HG02610 (cell line): ENCODE measurements around the gene ANKRD29.

Source experiments
- ATAC-seq: cut with Tn5 transposase; IDR thresholded peaks from one replicate; pipeline ENCODE4 v1.9.1; 2021; ENCODE audit warnings: mild to moderate bottlenecking, moderate library complexity; ENCODE audit not compliant: unreplicated experiment

Gene ANKRD29, protein sequence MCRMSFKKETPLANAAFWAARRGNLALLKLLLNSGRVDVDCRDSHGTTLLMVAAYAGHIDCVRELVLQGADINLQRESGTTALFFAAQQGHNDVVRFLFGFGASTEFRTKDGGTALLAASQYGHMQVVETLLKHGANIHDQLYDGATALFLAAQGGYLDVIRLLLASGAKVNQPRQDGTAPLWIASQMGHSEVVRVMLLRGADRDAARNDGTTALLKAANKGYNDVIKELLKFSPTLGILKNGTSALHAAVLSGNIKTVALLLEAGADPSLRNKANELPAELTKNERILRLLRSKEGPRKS

DNA sequence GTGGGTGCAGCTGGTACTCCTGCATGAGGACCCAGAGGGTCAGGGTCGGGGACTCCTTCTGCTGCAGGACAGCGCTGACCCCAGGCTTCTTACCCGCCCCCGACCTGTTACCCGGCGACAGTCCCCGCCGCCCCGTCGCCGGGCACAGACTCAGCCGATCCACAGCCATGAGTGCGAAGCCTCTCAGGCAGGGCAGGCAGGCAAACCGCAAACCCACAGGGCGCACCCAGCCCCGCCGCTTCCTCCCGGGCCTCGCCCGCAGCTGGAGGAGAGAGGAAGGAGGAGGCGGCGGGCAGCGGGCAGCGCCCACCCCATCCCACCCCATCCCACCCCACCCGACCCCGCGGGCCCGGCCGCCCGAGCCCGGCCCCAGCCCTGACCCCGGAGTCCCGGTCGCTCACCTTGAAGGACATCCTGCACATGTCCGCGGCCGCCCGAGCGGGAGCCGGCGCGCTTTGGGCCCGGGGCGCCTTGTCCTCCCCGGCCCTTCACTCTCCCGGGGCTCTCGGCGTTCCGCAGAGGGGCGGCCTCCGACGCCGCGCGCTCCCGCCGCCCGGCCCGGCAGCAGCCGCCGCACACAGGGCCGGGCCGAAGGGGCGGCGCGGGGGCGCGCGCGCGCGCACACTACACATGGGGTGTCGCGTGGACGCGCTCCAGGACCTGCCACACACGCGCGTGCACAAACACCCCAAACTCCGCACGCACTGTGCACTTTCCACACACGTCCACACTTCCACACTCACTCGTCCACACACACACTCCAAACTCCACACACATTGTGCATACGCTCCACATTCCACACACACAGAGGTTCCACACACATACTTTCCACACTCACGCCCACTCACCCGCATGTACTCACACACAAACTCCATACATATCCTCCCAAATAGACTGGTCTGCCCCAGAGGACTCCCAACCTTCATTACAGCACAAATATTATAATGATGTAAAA is at the start of gene ANKRD29:
ANKRD29 (minus strand) TSS at position 603 of the 955 bp plus-strand sequence; CDS start at position 422, 181 bp downstream.
- ATAC-seq = no peak

DNA sequence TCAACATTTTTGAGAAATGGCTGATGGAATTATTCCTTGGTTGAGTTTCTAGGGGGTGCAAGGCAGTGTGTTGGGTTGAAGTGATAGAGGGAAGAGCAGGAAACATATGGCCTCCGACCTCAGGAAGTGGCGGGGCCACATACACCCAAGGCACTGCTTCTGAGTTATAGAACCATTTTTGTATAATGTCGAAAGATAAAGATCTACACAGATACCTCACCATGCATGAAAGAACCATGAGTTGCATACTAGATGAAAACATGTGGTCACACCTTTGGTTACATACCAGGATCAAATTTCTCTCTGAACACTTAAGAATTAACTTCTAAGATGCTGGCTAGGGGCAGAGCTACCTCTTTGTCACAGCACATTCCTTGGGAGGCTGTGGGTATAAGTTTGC is 49.7 kb upstream of the ANKRD29 start:
- no peak for ATAC-seq

DNA sequence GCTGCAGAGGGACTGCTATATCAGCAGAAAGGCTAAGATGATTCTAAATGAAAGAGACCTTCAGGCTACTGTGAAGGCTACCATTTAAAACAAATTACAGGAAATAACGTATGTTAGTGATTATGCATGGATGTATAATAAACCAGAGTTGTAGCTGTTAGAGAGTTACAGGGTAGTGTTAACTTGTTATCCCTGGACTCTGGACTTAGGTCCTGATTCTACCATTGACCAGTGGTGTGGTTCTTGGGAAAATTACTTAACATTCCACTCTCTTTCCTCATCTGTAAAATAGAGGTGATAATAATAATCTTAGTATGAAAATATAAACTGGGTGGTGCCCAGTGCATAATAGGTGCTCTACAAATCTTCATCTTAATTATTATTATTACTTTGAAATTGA is 48.7 kb upstream of the ANKRD29 start:
- ATAC-seq = no peak

DNA sequence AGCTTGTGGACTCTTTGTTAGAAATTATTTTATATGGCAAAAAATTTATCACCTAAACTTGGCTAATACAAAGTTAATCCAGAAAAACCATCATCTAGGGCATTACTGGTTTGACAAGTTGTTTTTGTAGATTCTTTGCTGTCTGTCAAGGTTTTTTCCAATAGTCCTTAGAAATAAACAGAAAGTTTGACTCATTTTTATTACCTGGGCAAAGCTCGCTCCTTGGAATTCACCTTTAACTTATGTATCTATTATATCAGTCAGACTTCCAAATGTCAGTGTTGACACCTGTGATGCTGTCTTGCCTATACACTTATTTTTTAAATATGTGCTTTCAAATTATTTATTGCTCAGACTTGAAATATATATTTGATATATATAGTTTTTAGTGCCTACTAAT is 48.2 kb upstream of the ANKRD29 start:
- no peak for ATAC-seq

DNA sequence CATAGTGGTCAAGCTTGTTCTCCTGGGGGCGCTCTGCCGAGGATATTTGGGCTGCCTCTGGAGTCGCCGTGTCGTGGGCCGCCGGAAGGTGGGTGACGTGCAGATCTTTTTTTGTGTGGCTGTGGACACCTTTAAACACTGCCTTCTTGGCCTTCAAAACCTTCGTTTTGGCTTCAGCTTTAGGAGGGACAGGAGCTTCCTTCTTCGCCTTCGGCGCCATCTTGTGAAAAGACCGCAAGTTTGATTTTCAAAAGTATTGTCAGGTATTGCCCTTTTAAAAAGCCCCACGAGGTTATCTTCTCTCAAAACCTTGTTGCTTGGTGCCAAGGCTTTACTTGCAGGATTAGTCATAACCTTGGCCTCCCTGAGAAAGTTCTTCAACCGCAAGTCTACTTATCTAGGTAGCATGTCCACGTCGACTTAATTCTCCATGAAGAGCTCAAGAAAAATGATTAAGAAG is 47.4 kb upstream of the ANKRD29 start:
- ATAC-seq = no peak

DNA sequence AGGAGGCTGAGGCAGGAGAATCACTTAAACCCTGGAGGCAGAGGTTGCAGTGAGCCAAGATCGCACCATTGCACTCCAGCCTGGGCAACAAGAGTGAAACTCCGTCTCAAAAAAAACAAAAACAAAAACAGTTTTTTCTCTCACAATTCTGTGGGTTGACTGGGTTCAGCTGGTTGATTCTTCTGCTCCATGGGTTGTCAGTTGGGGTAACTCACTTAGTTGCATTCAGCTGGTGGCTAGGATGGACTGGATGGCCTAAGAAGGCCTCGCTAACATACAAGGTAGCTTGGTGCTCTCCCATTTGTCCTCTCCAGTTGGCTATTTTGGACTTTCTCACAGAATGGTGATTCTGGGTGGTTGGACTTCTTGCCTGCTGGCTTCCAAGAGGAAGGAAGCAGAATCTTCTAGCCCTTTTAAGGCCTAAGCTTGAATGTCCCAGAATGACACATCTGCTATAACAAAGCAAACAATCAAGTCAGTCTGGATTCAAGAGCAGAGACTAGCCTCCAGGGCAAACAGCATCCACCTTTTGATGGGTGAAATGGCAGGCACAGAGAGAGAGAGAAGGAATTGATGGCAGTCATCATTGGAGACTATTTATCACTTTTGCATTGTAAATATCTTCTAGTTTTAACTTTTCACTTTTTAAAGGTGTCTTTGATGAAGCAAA is 44.4 kb upstream of the ANKRD29 start:
- ATAC-seq = no peak

DNA sequence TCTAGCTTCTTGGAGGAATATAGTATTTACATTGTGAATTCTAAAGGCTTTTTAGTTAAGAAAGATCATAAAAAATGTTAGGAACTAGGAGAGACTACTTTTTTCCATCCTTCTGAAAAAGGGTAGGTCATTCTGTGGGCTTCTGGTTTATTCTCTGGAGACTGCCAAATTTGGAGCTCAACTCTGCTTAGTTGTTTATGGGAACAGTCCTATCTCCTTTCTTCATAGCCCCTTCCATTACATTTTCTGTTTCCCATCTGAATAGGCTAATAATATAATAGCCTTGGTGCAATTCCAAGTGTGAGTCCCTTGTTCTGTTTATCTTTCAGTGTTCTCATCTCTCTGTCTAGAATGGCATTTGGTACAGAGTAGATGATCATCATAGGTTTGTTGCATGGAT is 42.1 kb upstream of the ANKRD29 start:
- ATAC-seq = no peak

DNA sequence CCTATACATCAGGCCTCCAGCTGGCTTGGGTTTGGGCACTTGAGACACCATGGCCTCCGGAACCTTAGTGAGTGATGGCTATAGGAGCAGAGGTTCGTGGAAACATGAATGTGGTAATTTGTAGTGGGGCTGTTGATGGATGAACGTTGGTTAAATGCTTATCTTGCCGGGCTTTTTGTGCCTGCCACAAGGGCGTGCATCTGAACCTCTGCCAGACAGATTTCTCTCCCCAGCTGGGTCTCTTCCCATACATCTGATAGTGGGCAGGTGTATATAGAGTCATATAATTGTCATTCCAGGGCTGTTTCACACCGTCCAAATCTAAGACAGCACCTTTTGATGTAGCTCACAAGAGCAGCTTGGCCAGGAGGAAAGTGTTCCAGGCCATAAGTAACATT is 41.3 kb upstream of the ANKRD29 start:
- ATAC-seq = no peak

DNA sequence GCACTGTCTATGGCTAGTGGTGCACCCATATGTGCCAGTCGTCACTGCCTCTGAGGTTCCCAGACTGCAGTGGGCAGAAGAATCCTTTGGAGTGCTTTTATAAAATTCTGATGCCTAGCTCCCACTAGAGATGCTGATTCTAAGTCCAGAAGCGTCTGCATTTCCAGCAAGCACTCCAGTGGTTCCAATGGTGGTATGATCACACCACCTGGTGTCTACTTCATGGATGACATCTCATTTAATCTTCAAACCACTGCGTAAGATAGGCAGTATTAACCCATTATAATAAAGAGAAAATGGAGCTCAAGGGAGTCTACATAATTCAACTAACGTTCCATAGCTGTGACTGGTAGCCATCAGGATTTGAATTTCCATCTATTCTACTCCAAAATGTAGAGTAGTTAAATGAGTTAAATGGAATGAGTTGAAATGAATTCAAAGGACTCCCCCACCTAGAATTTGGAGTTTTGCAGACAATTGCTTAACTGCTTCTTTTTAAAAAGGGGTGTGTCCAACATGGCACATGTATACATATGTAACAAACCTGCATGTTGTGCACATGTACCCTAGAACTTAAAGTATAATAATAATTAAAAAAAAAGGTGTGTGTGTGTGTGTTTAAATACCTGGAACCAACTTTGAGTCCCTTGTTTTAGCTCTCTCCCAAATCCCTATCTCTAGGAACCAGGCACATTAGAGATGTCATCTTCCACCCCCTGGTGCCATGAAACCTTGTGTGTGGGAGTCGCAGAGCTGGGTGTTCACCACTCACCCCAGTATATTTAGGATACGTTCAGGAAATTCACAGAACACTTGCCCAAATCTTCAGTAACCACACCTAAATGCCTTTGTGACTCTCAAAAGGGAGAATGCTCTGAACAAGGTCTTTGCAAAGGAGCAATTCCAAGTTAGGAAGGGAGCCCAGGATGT is 40.6 kb upstream of the ANKRD29 start:
- no peak for ATAC-seq

DNA sequence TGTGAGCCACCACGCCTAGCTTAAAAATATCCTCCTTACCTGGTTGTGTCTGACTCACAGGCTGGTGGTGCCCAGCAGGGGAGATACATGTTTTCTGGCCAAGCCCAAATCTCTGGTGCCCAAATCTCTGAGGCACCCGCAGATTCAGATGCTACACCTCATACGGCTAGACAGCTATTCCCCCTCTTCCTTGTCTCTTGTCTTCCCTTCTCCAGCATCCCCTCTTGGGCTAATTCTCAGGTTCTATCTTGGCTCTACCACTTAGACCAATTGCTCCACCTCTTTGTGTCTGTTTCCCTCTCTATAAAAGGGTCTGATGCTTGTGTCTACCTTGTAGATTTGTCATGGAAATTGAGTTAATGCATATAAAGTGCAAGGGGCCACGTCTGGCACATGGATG is 39.9 kb upstream of the ANKRD29 start:
- no peak for ATAC-seq

DNA sequence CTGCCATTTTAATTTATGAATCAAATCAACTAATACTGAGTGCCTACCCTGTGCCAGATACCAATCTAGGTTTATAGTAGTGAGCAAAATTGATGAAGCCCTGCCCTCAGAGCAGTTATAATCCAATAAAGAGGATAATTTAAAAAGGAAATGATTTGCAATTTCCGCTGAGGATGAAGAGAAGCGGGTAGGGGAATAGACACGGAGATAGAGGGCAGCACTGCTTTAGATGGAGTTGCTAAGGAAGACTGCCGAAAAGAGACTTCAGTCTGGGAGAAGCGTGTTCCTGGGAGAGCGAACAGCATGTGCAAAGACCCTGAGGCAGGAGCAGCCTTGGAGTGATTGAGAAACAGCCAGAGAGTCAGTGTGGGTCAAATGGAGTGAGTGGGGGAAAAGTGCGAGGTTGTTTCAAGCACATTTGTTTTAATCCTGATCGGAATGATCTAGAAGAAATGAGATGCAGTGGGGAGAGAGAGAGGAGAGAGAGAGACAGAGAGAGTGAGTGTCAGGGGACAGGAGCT is 38.9 kb upstream of the ANKRD29 start:
- no peak for ATAC-seq

DNA sequence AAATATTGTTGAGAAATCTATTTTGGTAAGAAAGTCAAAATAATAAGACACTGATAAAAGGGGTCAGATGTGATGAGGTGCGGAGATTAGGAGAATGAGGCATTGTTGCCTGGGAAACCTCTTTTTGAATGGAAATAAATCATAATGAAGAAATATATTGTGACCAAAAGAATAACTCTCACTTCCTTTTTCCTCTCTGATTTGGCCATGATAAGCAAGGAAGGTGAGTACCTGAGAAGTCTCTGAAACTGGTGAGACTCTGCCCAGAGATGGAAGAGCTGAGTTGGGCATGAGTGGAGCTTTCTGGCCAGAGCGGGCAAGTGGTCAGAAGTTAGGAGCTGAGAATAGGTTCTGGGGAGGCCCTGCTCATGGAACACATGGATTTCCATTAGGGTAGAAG is 38.3 kb upstream of the ANKRD29 start:
- no peak for ATAC-seq

DNA sequence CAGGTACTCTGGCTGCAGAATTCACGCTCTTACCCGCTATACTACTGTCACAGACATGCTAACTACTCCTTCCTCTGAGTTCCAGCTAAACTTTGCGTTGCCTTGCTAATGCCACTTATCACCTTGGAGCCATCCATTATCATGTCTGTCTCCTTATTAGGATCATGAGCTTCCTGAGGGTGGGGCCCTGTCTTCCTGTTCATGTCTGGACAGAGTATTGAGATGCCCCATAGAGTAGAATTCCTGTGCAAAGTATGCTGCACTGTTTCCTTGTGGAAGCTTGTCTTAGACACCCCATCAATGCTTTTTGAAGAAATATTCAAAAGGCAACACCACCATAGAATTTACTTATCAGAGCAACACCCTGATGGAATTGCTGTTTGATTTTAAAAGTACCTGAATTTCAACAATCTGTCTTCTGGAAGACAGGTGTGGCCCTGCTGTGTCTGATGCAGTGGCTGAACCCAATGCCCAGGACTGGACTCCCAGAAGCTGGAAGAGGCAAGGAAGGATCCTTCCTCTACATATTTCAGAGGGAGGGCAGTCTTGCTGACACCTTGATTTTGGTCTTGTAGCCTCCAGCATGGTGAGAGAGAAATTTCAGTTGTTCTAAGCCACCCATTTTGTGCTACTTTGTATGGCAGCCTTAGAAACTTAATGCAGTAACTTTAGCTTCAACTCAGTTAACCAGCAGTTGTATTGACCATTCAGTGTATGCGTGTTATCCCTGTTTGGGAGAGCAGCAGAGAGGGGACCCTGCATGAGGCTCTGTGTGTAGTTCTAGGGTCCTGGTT is 32.1 kb upstream of the ANKRD29 start:
- ATAC-seq = no peak

DNA sequence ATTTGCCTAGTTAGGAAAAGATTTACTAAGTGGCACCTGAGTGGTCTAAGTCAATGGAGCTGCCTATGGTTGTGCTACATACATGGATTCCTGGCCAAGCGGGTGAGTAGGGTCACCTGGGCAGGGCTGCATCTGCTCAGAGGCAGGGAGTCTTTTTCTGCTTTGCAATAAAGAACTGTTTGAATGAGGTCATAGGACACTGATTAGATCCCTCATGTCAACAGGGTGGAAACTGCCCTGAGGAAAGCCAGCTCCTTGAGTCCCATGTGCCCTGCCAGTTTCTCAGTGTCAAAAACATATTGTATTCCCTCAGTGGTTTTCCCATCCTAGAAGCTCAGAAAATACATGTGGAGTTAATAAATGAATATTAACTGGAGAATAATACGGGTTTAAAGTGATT is 31.1 kb upstream of the ANKRD29 start:
- ATAC-seq = no peak

DNA sequence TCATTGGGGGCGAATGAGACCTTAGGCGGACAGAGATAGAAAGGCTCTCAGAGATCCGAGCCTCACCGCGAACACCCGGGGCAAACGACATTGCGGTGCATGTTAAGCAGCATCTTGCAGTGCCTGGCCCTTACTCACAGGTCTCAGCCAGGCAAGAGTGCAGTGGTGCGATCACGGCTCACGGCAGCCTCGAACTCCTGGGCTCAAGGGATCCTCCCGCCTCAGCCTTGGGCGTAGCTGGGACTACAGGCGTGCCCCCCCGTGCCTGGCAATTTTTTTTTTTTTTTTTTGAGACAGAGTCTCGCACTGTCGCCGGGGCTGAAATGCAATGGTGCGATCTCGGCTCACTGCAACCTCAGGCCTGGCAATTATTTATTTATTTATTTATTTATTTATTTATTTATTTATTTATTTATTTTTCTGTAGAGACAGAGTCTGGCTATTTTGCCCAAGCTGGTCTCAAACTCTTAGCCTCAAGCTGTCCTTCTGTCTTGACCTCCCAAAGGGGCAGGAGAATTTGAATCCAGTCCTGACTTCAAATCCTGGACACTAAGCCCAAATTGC is 27.9 kb upstream of the ANKRD29 start:
- no peak for ATAC-seq

DNA sequence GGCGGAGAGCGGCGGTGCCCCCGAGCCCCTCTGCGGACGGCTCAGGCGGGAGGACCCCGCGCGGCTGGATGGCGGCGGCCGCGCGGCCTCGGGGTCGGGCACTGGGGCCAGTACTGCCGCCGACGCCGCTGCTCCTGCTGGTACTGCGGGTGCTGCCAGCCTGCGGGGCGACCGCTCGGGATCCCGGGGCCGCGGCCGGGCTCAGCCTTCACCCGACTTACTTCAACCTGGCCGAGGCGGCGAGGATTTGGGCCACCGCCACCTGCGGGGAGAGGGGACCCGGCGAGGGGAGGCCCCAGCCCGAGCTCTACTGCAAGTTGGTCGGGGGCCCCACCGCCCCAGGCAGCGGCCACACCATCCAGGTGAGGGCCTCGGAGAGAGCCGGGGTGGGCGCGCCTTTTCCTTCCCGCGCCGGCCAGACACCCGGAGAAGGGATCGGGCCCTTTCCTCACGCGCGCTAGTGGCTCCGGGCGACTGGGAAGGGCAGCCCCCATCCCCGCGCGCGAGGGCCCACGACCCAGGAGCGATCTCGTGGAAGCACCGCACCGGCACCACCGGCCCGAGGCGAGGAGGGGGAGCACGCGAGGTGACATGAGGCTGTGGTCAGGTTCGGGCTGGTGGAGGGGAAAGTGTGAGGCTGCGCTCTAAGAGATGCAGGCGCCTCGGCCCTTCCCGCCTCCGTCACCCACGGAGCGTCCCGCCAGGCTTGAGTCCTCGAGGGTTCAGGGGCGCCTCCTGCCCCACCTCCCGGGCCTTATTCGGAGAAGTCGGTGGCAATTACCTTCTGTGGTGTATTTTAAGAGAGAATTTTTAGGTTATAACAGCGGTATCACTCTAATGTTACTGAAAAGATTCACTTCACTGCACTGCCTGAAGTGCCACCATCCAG is 27.1 kb upstream of the ANKRD29 start:
- ATAC-seq = no peak

DNA sequence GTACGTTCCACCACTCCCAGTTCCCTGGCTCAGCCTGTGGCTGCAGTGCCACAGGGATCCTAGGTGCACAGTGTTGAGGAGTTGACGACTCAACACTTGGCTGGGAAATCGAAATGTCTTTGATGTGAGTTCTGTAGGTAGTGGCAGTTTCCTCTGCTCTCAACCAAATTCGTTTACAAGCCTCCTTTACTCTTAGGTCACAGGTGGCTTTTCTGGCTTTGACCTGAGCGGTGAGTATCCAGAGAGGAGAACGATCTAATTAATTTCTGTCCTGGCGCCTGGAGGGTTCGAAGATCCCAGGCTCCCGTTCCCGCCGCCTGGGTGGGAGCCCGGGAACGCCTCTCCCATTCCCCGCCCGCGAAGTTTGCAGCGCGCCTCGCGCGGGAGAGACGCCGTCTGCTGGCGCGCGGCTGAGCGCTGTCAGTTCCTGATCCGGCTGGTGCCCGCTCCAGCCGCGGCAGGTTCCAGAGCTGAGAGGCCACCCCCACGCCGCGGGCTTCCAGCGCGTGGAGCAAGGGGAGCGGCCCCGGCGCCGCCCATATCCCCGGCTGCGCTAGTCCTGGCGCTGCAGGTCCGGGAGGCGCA is 26.4 kb upstream of the ANKRD29 start, which contains the start of gene LAMA3:
LAMA3 (plus strand) TSS at position 423 of the 585 bp plus-strand sequence. CDS start 231 bp downstream, outside the sequence.
- ATAC-seq = no peak
